GM12878 (cell line): ENCODE measurements around the gene MTX1. TPM values are rescaled to one million over a fixed set of nuclear protein-coding genes. Genes with fewer than 3 reads are reported as not detected.

Experiments
- ATAC-seq: fragments of 200-7000 bp; cut with Tn5 transposase; 3 replicates; pipeline ENCODE4 v1.9.1; 2020; ENCODE audit warnings: mild to moderate bottlenecking, moderate library complexity
- BruUV-seq: library from RNA; stranded (reverse); fragments of 400-500 nt; replicated peaks from 2 replicates; lab custom pipeline; 2021; lab: Mats Ljungman, UMichigan
- CTCF ChIA-PET: fragments of 300-600 bp; sonication (Branson Sonifier 250); formaldehyde crosslinking; extraction: SDS; loops from one replicate; lab custom pipeline; 2021; ENCODE audit warnings: inconsistent platforms; lab: Yijun Ruan, JAX
- POLR2A ChIA-PET: fragments of 350-600 bp; formaldehyde crosslinking; extraction: SDS; loops from one replicate; lab custom pipeline; 2021; ENCODE audit warnings: inconsistent platforms; lab: Charles Lee
- RAD21 ChIA-PET: fragments of 300-600 bp; sonication (Branson Sonifier 250); formaldehyde crosslinking; loops from one replicate; lab custom pipeline; 2023; ENCODE audit warnings: antibody characterized with exemption; ENCODE audit not compliant: unreplicated experiment; lab: Charles Lee
- SMC1A ChIA-PET: fragments of 300-600 bp; sonication (Branson Sonifier 250); formaldehyde crosslinking; loops from one replicate; lab custom pipeline; 2023; ENCODE audit not compliant: unreplicated experiment, uncharacterized antibody; lab: Charles Lee
- DNase-seq: peaks from one replicate; pipeline ENCODE4 v3.0.0-alpha.2; 2011; ENCODE audit warnings: low read depth, low spot score
- FAIRE-seq: peaks from 3 replicates; lab custom pipeline; 2011; peaks lifted over from hg19 to GRCh38; lab: Jason Lieb, UNC
- H2AFZ ChIP-seq: 2 replicates; pipeline ENCODE4 v1.6.0; 2011; ENCODE audit warnings: low read depth, low read length, control low read depth; ENCODE audit not compliant: control insufficient read depth
- H3K27ac ChIP-seq: 2 replicates; pipeline ENCODE4 v1.5.1; 2011; ENCODE audit warnings: control low read depth; ENCODE audit not compliant: control insufficient read depth, insufficient read depth
- H3K27me3 ChIP-seq, 2 experiments: replicated peaks in 1 of 2; 2 replicates each; pipeline versions ENCODE4 v1.6.0 to v1.6.1; 2011; ENCODE audit warnings: low read length in 1 of 2; ENCODE audit not compliant: control insufficient read depth in 2 of 2, insufficient read depth in 2 of 2
- H3K36me3 ChIP-seq, 2 experiments: 2 replicates each; pipeline ENCODE4 v1.5.1; 2011; ENCODE audit warnings: low read length in 1 of 2; ENCODE audit not compliant: control insufficient read depth in 2 of 2, insufficient read depth in 2 of 2
- H3K4me1 ChIP-seq: 2 replicates; pipeline ENCODE4 v1.6.1; 2011; ENCODE audit warnings: mild to moderate bottlenecking, low read length, moderate library complexity, mixed read lengths; ENCODE audit not compliant: control insufficient read depth, insufficient read depth
- H3K4me2 ChIP-seq: 2 replicates; pipeline ENCODE4 v1.6.0; 2011; ENCODE audit warnings: control low read depth; ENCODE audit not compliant: control insufficient read depth, insufficient read depth
- H3K4me3 ChIP-seq: fragments of 200-600 bp; sonication (generic); 2 replicates; pipeline ENCODE4 v1.5.1; 2016
- H3K79me2 ChIP-seq: 2 replicates; pipeline ENCODE4 v1.6.0; 2011; ENCODE audit warnings: low read length; ENCODE audit not compliant: control insufficient read depth, insufficient read depth
- H3K9ac ChIP-seq: 2 replicates; pipeline ENCODE4 v1.8.0; 2011; ENCODE audit warnings: low read length, control low read depth, mixed read lengths; ENCODE audit not compliant: control insufficient read depth, insufficient read depth
- H3K9me3 ChIP-seq: replicated peaks from 3 replicates; pipeline ENCODE4 v1.5.1; 2011; ENCODE audit warnings: mild to moderate bottlenecking, low read length; ENCODE audit not compliant: control insufficient read depth, insufficient read depth
- H4K20me1 ChIP-seq: 2 replicates; pipeline ENCODE4 v1.6.0; 2011; ENCODE audit not compliant: control insufficient read depth, insufficient read depth
- CEBPB ChIP-seq, 2 experiments: fragments of 150-350 bp in 1 of 2; IDR thresholded peaks; 2 replicates each; pipeline ENCODE4 v1.6.1; 2012 to 2014; ENCODE audit warnings: low read depth in 2 of 2, low read length in 2 of 2, borderline replicate concordance in 1 of 2, inconsistent platforms in 1 of 2
- EP300 ChIP-seq, 2 experiments: fragments of 150-350 bp in 1 of 2; IDR thresholded peaks; 2 replicates each; pipeline ENCODE4 v1.6.1; 2011 to 2012; ENCODE audit warnings: low read depth in 2 of 2, low read length in 2 of 2, borderline replicate concordance in 1 of 2, improper control_type of control experiment in 1 of 2, inconsistent platforms in 1 of 2; ENCODE audit not compliant: control insufficient read depth in 1 of 2
- GABPA ChIP-seq: IDR thresholded peaks from 2 replicates; pipeline ENCODE4 v1.6.1; 2014; ENCODE audit warnings: antibody characterized with exemption, low read depth, mild to moderate bottlenecking, inconsistent platforms
- HDAC2 ChIP-seq: fragments of 200-600 bp; sonication (generic); IDR thresholded peaks from 2 replicates; pipeline ENCODE4 v1.6.1; 2017
- MEF2A ChIP-seq: IDR thresholded peaks from 2 replicates; pipeline ENCODE4 v1.6.1; 2011; ENCODE audit warnings: low read depth, mild to moderate bottlenecking, low read length, moderate library complexity; ENCODE audit not compliant: insufficient read depth
- MEF2B ChIP-seq: fragments of 450-650 bp; IDR thresholded peaks from 2 replicates; pipeline ENCODE4 v1.6.1; 2018; ENCODE audit warnings: mild to moderate bottlenecking, moderate library complexity; ENCODE audit not compliant: partially characterized antibody, poor library complexity, severe bottlenecking
- MLLT1 ChIP-seq: fragments of 450-650 bp; IDR thresholded peaks from 2 replicates; pipeline ENCODE4 v1.6.1; 2016; ENCODE audit warnings: mild to moderate bottlenecking
- NBN ChIP-seq: fragments of 450-650 bp; IDR thresholded peaks from 2 replicates; pipeline ENCODE4 v1.6.1; 2016
- POLR2AphosphoS5 ChIP-seq: IDR thresholded peaks from 2 replicates; pipeline ENCODE4 v1.6.1; 2011; ENCODE audit warnings: mild to moderate bottlenecking, low read length, inconsistent platforms
- RB1 ChIP-seq: fragments of 450-650 bp; formaldehyde crosslinking; IDR thresholded peaks from 2 replicates; pipeline ENCODE4 v1.6.1; 2017; ENCODE audit warnings: mild to moderate bottlenecking, borderline replicate concordance
- RELA ChIP-seq: fragments of 450-650 bp; IDR thresholded peaks from 2 replicates; pipeline ENCODE4 v1.8.0; 2014; ENCODE audit warnings: borderline replicate concordance; ENCODE audit not compliant: partially characterized antibody
- SIN3A ChIP-seq: IDR thresholded peaks from 2 replicates; pipeline ENCODE4 v1.6.1; 2012; ENCODE audit warnings: low read depth, low read length, improper control_type of control experiment
- SREBF1 ChIP-seq: IDR thresholded peaks from 2 replicates; pipeline ENCODE4 v1.6.1; 2012; ENCODE audit warnings: mild to moderate bottlenecking, low read length
- TBL1XR1 ChIP-seq: IDR thresholded peaks from 2 replicates; pipeline ENCODE4 v1.6.1; 2012; ENCODE audit warnings: low read depth, low read length, improper control_type of control experiment
- WGBS: methylation state at CpG from one replicate; pipeline ENCODE4 v1.1.6; 2016; ENCODE audit warnings: low lambda C conversion rate; ENCODE audit not compliant: insufficient replicate concordance, insufficient coverage; ENCODE audit errors: missing lambda C conversion rate; 5-methylcytosine and 5-hydroxymethylcytosine counted together
- in situ Hi-C: fragments of 300-500 bp; cut with MboI; formaldehyde crosslinking; loops from 9 replicates; pipeline ENCODE4 v1.14.3; 2018; ENCODE audit warnings: mixed read lengths
- intact Hi-C: fragments of 100-400 bp; cut with micrococcal nuclease; formaldehyde crosslinking; loops from one replicate; pipeline ENCODE4 v1.14.2; 2022; ENCODE audit not compliant: unreplicated experiment
- polyA plus RNA-seq, 11 experiments: library from polyadenylated mRNA; depleted of rRNA in 4 of 11; unstranded in 6 of 11; stranded (reverse) in 5 of 11; fragments of >200 nt; fragmentation: Nextera tagmentation in 4 of 11; fragmentation: Illumina TruSeq in 1 of 11; extraction: Ambion mirVana in 4 of 11; extraction: Trizol in 1 of 11; gene quantifications; 1 replicate in 1 of 11; 2 replicates in 10 of 11; pipeline versions ENCODE4 v1.2.1 to v1.2.3, GENCODE V29; 2011 to 2016; ENCODE audit warnings: inconsistent platforms in 2 of 11, missing spikeins in 2 of 11, low read depth in 1 of 11
- total RNA-seq, 4 experiments: library from RNA; depleted of rRNA in 3 of 4; stranded (reverse); fragments of >200 nt in 3 of 4; fragmentation: Illumina TruSeq in 1 of 4; extraction: Trizol in 1 of 4; gene quantifications; 2 replicates each; pipeline versions ENCODE4 v1.2.1 to v1.2.3, GENCODE V29; 2013 to 2021
- TF ChIP-seq, protein P1 (sequence below): fragments of 450-650 bp; IDR thresholded peaks from 2 replicates; pipeline ENCODE4 v1.6.1; 2016; ENCODE audit warnings: mild to moderate bottlenecking, moderate library complexity, borderline replicate concordance
- TF ChIP-seq, protein P2 (sequence below): fragments of 450-650 bp; IDR thresholded peaks from 2 replicates; pipeline ENCODE4 v1.6.1; 2016; ENCODE audit warnings: mild to moderate bottlenecking

The MTX1 gene
- total and polyA plus RNA-seq, 10 of the 15 experiments (the other 5 are each of a cell fraction or from before 2014, with no cell fraction given), result 15.8 to 92.0 (median 49.1) TPM

DNA sequence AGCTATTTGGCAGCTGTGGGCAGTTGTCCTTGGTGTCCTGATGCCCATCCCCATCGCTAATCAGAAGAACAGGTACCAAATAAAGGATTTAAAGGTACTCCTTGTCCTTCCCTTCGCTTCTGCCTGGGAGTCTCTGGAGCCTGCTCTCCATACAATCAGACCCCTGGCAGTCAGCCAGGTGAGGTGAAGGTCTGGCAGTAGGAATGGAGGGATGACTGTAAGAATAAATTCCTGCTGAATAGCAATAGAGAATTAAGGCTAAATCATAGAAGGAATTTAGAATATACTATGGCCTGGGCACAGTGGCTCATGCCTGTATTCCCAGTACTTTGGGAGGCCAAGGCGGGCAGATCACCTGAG lies 10.0 kb upstream of the MTX1 start:
- RAD21 ChIA-PET, result no interaction called here

DNA sequence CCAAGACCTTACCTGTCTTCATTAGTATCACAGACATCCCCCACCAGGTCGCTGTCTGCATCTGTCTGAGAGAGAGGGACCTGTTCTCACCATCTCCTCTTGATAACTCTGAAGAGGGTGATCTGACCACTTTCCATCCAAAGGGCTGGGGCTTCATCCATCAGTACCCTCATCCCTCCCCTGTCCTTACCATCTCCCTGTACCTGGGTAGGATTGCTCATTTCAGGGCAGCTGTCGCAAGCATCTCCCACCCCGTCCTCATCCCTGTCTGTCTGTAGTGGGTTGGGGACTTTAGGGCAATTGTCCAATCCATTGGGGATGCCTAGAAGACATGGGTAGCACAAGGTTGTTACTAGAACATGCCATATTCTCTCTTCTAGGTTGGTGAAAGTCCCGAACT lies 8.7 kb upstream of the MTX1 start:
- Histone ChIP-seq H2AFZ (no peak overlapping the region), H4K20me1 (no peaks in the 10 kb centered on the region), H3K4me2 (no peak overlapping the region), H3K36me3 (no peaks in the 10 kb centered on the region), H3K4me3 (no peak overlapping the region), H3K27me3 (no peaks in the 10 kb centered on the region; a peak in 1 of 4 replicates), H3K9me3 (no peaks in the 10 kb centered on the region), H3K4me1 (no peaks in the 10 kb centered on the region), H3K27ac (no peak overlapping the region), H3K79me2 (no peaks in the 10 kb centered on the region), H3K9ac (no peak overlapping the region)
- in situ Hi-C loops (no loop called here), intact Hi-C loops (no loop called here)
- ChIA-PET SMC1A (no interaction called here), RAD21 (no interaction called here), POLR2A (no interaction called here), CTCF (no interaction called here)
- 48% methylated on average over 4 of the region's 4 CpGs for WGBS
- BruUV-seq, result no TSS peak
- ATAC-seq (no peak), FAIRE-seq (no peak), DNase-seq (no peak)
- TF ChIP-seq, protein P1, sequence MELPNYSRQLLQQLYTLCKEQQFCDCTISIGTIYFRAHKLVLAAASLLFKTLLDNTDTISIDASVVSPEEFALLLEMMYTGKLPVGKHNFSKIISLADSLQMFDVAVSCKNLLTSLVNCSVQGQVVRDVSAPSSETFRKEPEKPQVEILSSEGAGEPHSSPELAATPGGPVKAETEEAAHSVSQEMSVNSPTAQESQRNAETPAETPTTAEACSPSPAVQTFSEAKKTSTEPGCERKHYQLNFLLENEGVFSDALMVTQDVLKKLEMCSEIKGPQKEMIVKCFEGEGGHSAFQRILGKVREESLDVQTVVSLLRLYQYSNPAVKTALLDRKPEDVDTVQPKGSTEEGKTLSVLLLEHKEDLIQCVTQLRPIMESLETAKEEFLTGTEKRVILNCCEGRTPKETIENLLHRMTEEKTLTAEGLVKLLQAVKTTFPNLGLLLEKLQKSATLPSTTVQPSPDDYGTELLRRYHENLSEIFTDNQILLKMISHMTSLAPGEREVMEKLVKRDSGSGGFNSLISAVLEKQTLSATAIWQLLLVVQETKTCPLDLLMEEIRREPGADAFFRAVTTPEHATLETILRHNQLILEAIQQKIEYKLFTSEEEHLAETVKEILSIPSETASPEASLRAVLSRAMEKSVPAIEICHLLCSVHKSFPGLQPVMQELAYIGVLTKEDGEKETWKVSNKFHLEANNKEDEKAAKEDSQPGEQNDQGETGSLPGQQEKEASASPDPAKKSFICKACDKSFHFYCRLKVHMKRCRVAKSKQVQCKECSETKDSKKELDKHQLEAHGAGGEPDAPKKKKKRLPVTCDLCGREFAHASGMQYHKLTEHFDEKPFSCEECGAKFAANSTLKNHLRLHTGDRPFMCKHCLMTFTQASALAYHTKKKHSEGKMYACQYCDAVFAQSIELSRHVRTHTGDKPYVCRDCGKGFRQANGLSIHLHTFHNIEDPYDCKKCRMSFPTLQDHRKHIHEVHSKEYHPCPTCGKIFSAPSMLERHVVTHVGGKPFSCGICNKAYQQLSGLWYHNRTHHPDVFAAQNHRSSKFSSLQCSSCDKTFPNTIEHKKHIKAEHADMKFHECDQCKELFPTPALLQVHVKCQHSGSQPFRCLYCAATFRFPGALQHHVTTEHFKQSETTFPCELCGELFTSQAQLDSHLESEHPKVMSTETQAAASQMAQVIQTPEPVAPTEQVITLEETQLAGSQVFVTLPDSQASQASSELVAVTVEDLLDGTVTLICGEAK, result no peak
- no peak for TF ChIP-seq SIN3A
- TF ChIP-seq HDAC2, result no peak
- no peak for TF ChIP-seq POLR2AphosphoS5
- TF ChIP-seq RB1, result no peak
- TF ChIP-seq, protein P2, sequence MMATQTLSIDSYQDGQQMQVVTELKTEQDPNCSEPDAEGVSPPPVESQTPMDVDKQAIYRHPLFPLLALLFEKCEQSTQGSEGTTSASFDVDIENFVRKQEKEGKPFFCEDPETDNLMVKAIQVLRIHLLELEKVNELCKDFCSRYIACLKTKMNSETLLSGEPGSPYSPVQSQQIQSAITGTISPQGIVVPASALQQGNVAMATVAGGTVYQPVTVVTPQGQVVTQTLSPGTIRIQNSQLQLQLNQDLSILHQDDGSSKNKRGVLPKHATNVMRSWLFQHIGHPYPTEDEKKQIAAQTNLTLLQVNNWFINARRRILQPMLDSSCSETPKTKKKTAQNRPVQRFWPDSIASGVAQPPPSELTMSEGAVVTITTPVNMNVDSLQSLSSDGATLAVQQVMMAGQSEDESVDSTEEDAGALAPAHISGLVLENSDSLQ, result no peak
- no peak for TF ChIP-seq MLLT1
- no peak for TF ChIP-seq MEF2A
- TF ChIP-seq GABPA, result no peak

More for the DNA sequence above, 10.0 kb upstream of the MTX1 start:
- FAIRE-seq (no peak), DNase-seq (no peak)
- no peaks in the 10 kb centered on the region for H3K9me3 ChIP-seq
- H3K27ac ChIP-seq, result no peak overlapping the region
- 70% methylated on average over 3 of the region's 3 CpGs for WGBS
- no peak overlapping the region for H3K4me3 ChIP-seq
- H4K20me1 ChIP-seq, result no peaks in the 10 kb centered on the region
- intact Hi-C loops, result no loop called here
- no TSS peak for BruUV-seq
- no peaks in the 10 kb centered on the region for H3K79me2 ChIP-seq
- H3K4me2 ChIP-seq, result no peak overlapping the region
- ChIA-PET POLR2A (no interaction called here), CTCF (interaction anchor here (1.2 kb wide), 1 partner anchor 26 kb away, joined by 4 read pairs; the partner anchor contains the start of gene KRTCAP2), SMC1A (no interaction called here)
- H3K4me1 ChIP-seq, result peaks cover 10% of the 10 kb centered on the region
- in situ Hi-C loops, result no loop called here
- H3K27me3 ChIP-seq, result no peaks in the 10 kb centered on the region; a peak in 1 of 4 replicates
- H3K36me3 ChIP-seq, result no peaks in the 10 kb centered on the region
- no peak for TF ChIP-seq TBL1XR1
- TF ChIP-seq CEBPB (IDR thresholded peaks at IDR 0.05; ENCODE audit: borderline replicate concordance in 1 of 2, low read depth in 2 of 2, low read length in 2 of 2), result no peak
- no peak for TF ChIP-seq SREBF1
- no peak for TF ChIP-seq MEF2B
- TF ChIP-seq NBN, result no peak
- TF ChIP-seq RELA, result no peak
- no peak for TF ChIP-seq EP300 (IDR thresholded peaks at IDR 0.05; ENCODE audit: borderline replicate concordance in 1 of 2, control insufficient read depth in 1 of 2, low read depth in 2 of 2, low read length in 2 of 2)
- TF ChIP-seq, all 136 proteins: peak for 0
- ATAC-seq, result no peak
- Histone ChIP-seq H2AFZ (no peak overlapping the region), H3K9ac (no peak overlapping the region)
